Measurements from ENCODE around the gene LRCH4. TPM values are rescaled to one million over a fixed set of nuclear protein-coding genes. Genes with fewer than 3 reads are reported as not detected.

Gene LRCH4, protein sequence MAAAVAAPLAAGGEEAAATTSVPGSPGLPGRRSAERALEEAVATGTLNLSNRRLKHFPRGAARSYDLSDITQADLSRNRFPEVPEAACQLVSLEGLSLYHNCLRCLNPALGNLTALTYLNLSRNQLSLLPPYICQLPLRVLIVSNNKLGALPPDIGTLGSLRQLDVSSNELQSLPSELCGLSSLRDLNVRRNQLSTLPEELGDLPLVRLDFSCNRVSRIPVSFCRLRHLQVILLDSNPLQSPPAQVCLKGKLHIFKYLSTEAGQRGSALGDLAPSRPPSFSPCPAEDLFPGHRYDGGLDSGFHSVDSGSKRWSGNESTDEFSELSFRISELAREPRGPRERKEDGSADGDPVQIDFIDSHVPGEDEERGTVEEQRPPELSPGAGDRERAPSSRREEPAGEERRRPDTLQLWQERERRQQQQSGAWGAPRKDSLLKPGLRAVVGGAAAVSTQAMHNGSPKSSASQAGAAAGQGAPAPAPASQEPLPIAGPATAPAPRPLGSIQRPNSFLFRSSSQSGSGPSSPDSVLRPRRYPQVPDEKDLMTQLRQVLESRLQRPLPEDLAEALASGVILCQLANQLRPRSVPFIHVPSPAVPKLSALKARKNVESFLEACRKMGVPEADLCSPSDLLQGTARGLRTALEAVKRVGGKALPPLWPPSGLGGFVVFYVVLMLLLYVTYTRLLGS
- 62.9 TPM for total RNA-seq
- 23.2 TPM for polyA plus RNA-seq (ENCODE audit: insufficient read depth, low read depth, low replicate concordance)
- long read RNA-seq, donor 1, transcript LRCH4-206 (2 exons, 571 nt) = major isoform, 7 of 15 reads
- long read RNA-seq, donor 1, transcript LRCH4-201 (18 exons, 2,552 nt) = minor isoform, 5 of 15 reads
- long read RNA-seq, donor 1, partial matches to known transcripts = 0 of 15 reads
- long read RNA-seq, donor 1, other reads (novel, unspliced or antisense) = 0 of 15 reads
- long read RNA-seq, donor 2, transcript LRCH4-206 (2 exons, 571 nt) = major isoform, 7 of 10 reads
- long read RNA-seq, donor 2, partial matches to known transcripts = 0 of 10 reads
- long read RNA-seq, donor 2, other reads (novel, unspliced or antisense) = 0 of 10 reads
- long read RNA-seq, donor 3, partial matches to known transcripts = 0 of 4 reads
- long read RNA-seq, donor 3, other reads (novel, unspliced or antisense) = 0 of 4 reads
- long read RNA-seq, donor 4, partial matches to known transcripts = 0 of 4 reads
- long read RNA-seq, donor 4, other reads (novel, unspliced or antisense) = 0 of 4 reads
- long read RNA-seq, donor 5, partial matches to known transcripts = 0 of 2 reads
- long read RNA-seq, donor 5, other reads (novel, unspliced or antisense) = 0 of 2 reads
- long read RNA-seq, donor 6, partial matches to known transcripts = 0 of 5 reads
- long read RNA-seq, donor 6, other reads (novel, unspliced or antisense) = 0 of 5 reads
- long read RNA-seq, donor 7, partial matches to known transcripts = 14 of 32 reads
- long read RNA-seq, donor 7, other reads (novel, unspliced or antisense) = 13 of 32 reads
- long read RNA-seq, donor 8, partial matches to known transcripts = 0 of 3 reads
- long read RNA-seq, donor 8, other reads (novel, unspliced or antisense) = 0 of 3 reads
- long read RNA-seq, donor 9, partial matches to known transcripts = 0 of 3 reads
- long read RNA-seq, donor 9, other reads (novel, unspliced or antisense) = 0 of 3 reads
- long read RNA-seq, donor 10, partial matches to known transcripts = 0 of 7 reads
- long read RNA-seq, donor 10, other reads (novel, unspliced or antisense) = 0 of 7 reads

GRCh38 chr7:100585511-100586265, at the start of gene LRCH4:
Gene LRCH4, minus strand, starts transcription at chr7:100586129. Its CDS starts 29 bp downstream, at chr7:100586100.
- intact Hi-C loops (cut with DNase I) = no loop called here
- no peak for FAIRE-seq
- Histone ChIP-seq H3K4me3 (ENCODE audit: low read length in 3 of 3) (peak within 1 kb of the TSS; percentile 87 to 98 (median 92)), H3K4me1 (ENCODE audit: control insufficient read depth in 2 of 3, insufficient read depth in 2 of 3, low read depth in 1 of 3, low read length in 3 of 3) (peaks cover 0 to 27% (median 7%) of the 10 kb centered on the region in 3 donors), H3K27me3 (ENCODE audit: control insufficient read depth, insufficient read depth, low read length) (no peaks in the 10 kb centered on the region), H3K9me3 (ENCODE audit: control insufficient read depth in 2 of 3, insufficient read depth in 1 of 3, low read length in 3 of 3) (no peaks in the 10 kb centered on the region), H3K36me3 (ENCODE audit: control insufficient read depth in 2 of 3, insufficient read depth in 3 of 3, low read length in 3 of 3) (peaks cover 3 to 14% (median 11%) of the 10 kb centered on the region in 3 donors), H3K27ac (ENCODE audit: low read depth in 2 of 2, low read length in 2 of 2) (peak within 1 kb of the TSS; percentile 95 to 96), H3K9ac (ENCODE audit: low read length in 3 of 3) (peak within 1 kb of the TSS; percentile 78 to 96 (median 84))
- TF ChIP-seq, protein P1, sequence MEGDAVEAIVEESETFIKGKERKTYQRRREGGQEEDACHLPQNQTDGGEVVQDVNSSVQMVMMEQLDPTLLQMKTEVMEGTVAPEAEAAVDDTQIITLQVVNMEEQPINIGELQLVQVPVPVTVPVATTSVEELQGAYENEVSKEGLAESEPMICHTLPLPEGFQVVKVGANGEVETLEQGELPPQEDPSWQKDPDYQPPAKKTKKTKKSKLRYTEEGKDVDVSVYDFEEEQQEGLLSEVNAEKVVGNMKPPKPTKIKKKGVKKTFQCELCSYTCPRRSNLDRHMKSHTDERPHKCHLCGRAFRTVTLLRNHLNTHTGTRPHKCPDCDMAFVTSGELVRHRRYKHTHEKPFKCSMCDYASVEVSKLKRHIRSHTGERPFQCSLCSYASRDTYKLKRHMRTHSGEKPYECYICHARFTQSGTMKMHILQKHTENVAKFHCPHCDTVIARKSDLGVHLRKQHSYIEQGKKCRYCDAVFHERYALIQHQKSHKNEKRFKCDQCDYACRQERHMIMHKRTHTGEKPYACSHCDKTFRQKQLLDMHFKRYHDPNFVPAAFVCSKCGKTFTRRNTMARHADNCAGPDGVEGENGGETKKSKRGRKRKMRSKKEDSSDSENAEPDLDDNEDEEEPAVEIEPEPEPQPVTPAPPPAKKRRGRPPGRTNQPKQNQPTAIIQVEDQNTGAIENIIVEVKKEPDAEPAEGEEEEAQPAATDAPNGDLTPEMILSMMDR (IDR thresholded peaks at IDR 0.05; ENCODE audit: borderline replicate concordance, extremely low read depth, insufficient read depth) = no peak
- peak in 2 of 5 donors; percentile 53 to 65 for DNase-seq

DNA sequence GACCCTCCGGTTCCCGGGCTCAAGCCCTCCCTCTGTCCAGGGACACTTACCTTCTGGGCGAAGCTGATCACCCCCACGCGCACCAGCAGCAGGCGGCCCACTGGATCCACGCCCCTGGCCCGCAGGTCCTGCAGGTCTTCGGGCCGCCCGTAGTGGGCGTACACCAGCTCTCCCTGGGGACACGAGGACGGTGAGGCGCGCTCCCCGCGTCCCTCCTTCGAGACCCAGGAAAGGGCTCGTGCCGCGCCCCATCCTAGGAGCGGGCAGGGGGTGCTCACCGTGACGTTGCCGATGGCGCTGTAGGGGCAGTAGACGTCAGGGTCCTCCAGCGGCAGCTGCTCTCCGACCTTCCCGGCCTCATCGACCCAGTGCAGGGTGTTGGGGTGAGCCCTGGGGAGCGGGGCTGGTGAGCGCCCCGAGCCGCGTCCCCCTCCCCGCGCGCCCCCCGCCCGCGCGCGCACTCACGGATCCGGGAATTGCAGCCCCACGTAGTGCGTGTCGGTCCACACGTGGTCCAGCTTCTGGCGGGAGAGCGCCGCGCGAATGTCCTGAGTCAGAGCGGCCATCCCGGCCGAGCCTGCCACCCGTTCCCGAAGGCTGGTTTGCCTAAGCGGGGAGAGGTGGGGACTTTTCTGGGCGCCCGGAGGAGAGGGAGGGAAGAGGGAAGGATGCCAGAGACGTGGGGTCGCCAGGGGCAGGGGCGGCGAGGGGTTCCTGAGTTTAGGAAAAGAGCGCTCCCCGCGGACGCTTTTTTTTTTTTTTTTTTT, 47.2 kb upstream of the LRCH4 start:
- H3K27me3 ChIP-seq (ENCODE audit: control insufficient read depth, insufficient read depth, low read length) = no peaks in the 10 kb centered on the region
- peak in 4 of 5 donors; percentile 61 to 75 (median 70) for DNase-seq
- no peaks in the 10 kb centered on the region for H3K9me3 ChIP-seq (ENCODE audit: control insufficient read depth in 2 of 3, insufficient read depth in 1 of 3, low read length in 3 of 3)
- no peak overlapping the region for H3K9ac ChIP-seq (ENCODE audit: low read length in 3 of 3)
- intact Hi-C loops (cut with DNase I) = no loop called here
- peaks cover 0 to 3% (median 0%) of the 10 kb centered on the region in 3 donors for H3K4me1 ChIP-seq (ENCODE audit: control insufficient read depth in 2 of 3, insufficient read depth in 2 of 3, low read depth in 1 of 3, low read length in 3 of 3)
- H3K36me3 ChIP-seq (ENCODE audit: control insufficient read depth in 2 of 3, insufficient read depth in 3 of 3, low read length in 3 of 3) = no peaks in the 10 kb centered on the region
- peak overlapping the region in 2 of 3 donors; percentile 18 to 25 for H3K4me3 ChIP-seq (ENCODE audit: low read length in 3 of 3)
- TF ChIP-seq, protein P1 (IDR thresholded peaks at IDR 0.05; ENCODE audit: borderline replicate concordance, extremely low read depth, insufficient read depth) = no peak
- H3K27ac ChIP-seq (ENCODE audit: low read depth in 2 of 2, low read length in 2 of 2) = no peak overlapping the region
- no peak for FAIRE-seq

Data from kidney (tissue), 22 donors.